Cardiac septum (tissue), 1 donor: Measurements from ENCODE around the gene PLK1. TPM values are rescaled to one million over a fixed set of nuclear protein-coding genes. Genes with fewer than 3 reads are reported as not detected.

Source experiments
- total RNA-seq: library from RNA; stranded (reverse); fragmentation: NEBNext Ultra II Directional; extraction: Animal tissue kit (Norgen Biotek cat#: 25700); gene quantifications from one replicate; pipeline ENCODE4 v1.2.1, GENCODE V29; 2021
- donor health status: DM: no; HTN: no; CAD: no.

The PLK1 gene
- total RNA-seq, 1 donor from 2014 or later, result 0.54 TPM

Other genes with a start within 250 kb of the PLK1 start
- 14.4 TPM for gene COG7, start 225.7 kb upstream of the PLK1 start, total RNA-seq
- gene GGA2, start 168.4 kb upstream of the PLK1 start, total RNA-seq, result 38.1 TPM
- gene EARS2, start 121.5 kb upstream of the PLK1 start, total RNA-seq, result 16.4 TPM
- gene UBFD1, start 121.2 kb upstream of the PLK1 start, total RNA-seq, result 49.7 TPM
- gene NDUFAB1, start 82.6 kb upstream of the PLK1 start, total RNA-seq, result 277 TPM
- 4.6 TPM for gene PALB2, start 37.6 kb upstream of the PLK1 start, total RNA-seq
- 38.4 TPM for gene DCTN5, start 37.4 kb upstream of the PLK1 start, total RNA-seq
- gene ERN2, start 34.3 kb downstream of the PLK1 start, total RNA-seq, result not detected
- gene CHP2, start 76.1 kb downstream of the PLK1 start, total RNA-seq, result not detected
- gene PRKCB, start 157.1 kb downstream of the PLK1 start, total RNA-seq, result 2.3 TPM